MM.1S (cell line): Measurements from ENCODE around the gene C11orf86.
"Not testable (repeated sequence)": the region's sequence is repeated elsewhere in the genome, so short reads cannot be mapped to it uniquely, and the experiment has no call there.

ENCODE experiments used
- CTCF ChIP-seq: fragments of 300-600 bp; sonication (generic); IDR thresholded peaks from 2 replicates; pipeline ENCODE4 v1.5.1; 2016; ENCODE audit warnings: antibody characterized with exemption, low read length, mixed read lengths
- EZH2 ChIP-seq: fragments of 300-600 bp; sonication (generic); optimal IDR thresholded peaks from 2 replicates; pipeline ENCODE3; 2017; ENCODE audit warnings: low read depth, mild to moderate bottlenecking, antibody characterized with exemption, low read length, mixed read lengths
- EZH2phosphoT487 ChIP-seq: fragments of 300-600 bp; sonication (generic); IDR thresholded peaks from 2 replicates; pipeline ENCODE4 v1.6.1; 2018; ENCODE audit warnings: antibody characterized with exemption, low read length

- TF ChIP-seq EZH2, CTCF, EZH2phosphoT487: not testable (repeated sequence)
Observed at GRCh38 chr11:66988741-66989140, 13.6 kb downstream of the C11orf86 start.
